Smooth muscle cell (in vitro differentiated cells): Measurements from ENCODE around the gene VAV3. TPM values are rescaled to one million over a fixed set of nuclear protein-coding genes. Genes with fewer than 3 reads are reported as not detected.

Experiments
- DNase-seq: peaks from one replicate; lab custom pipeline; 2025; ENCODE audit not compliant: unreplicated experiment; lab: John Stamatoyannopoulos, UW
- H2AFZ ChIP-seq: fragments of 200-600 bp; sonication (generic); 2 replicates; pipeline ENCODE4 v1.6.0; 2016; ENCODE audit warnings: antibody characterized with exemption, low read depth, mild to moderate bottlenecking
- H3F3A ChIP-seq: fragments of 200-600 bp; sonication (generic); 2 replicates; pipeline ENCODE4 v1.6.0; 2017; ENCODE audit warnings: antibody characterized with exemption, low read depth
- H3K27ac ChIP-seq: fragments of 200-600 bp; sonication (generic); 2 replicates; pipeline ENCODE4 v1.5.1; 2016; ENCODE audit warnings: low read depth, mild to moderate bottlenecking
- H3K27me3 ChIP-seq: fragments of 200-600 bp; sonication (generic); 2 replicates; pipeline ENCODE4 v1.6.1; 2016; ENCODE audit warnings: low read depth, mild to moderate bottlenecking
- H3K36me3 ChIP-seq: fragments of 200-600 bp; sonication (generic); 2 replicates; pipeline ENCODE4 v1.5.1; 2016; ENCODE audit warnings: low read depth
- H3K4me1 ChIP-seq: fragments of 200-600 bp; sonication (generic); 2 replicates; pipeline ENCODE4 v1.5.1; 2016; ENCODE audit warnings: low read depth
- H3K4me2 ChIP-seq: fragments of 200-600 bp; sonication (generic); 2 replicates; pipeline ENCODE4 v1.6.0; 2016; ENCODE audit warnings: mild to moderate bottlenecking
- H3K4me3 ChIP-seq: fragments of 200-600 bp; sonication (generic); 2 replicates; pipeline ENCODE4 v1.5.1; 2016; ENCODE audit warnings: mild to moderate bottlenecking
- H3K79me2 ChIP-seq: fragments of 200-600 bp; sonication (generic); 2 replicates; pipeline ENCODE4 v1.6.0; 2016; ENCODE audit warnings: low read depth, mild to moderate bottlenecking
- H3K9ac ChIP-seq: fragments of 200-600 bp; sonication (generic); 2 replicates; pipeline ENCODE4 v1.6.0; 2016; ENCODE audit warnings: low read depth
- H3K9me3 ChIP-seq: fragments of 200-600 bp; sonication (generic); replicated peaks from 2 replicates; pipeline ENCODE4 v1.5.1; 2016; ENCODE audit warnings: low read depth
- H4K20me1 ChIP-seq: fragments of 200-600 bp; sonication (generic); 2 replicates; pipeline ENCODE4 v1.6.0; 2016; ENCODE audit warnings: low read depth
- CTCF ChIP-seq: fragments of 200-600 bp; sonication (generic); IDR thresholded peaks from 2 replicates; pipeline ENCODE4 v1.5.1; 2017; ENCODE audit warnings: borderline replicate concordance, mild to moderate bottlenecking, antibody characterized with exemption; ENCODE audit not compliant: insufficient read depth, poor library complexity, severe bottlenecking
- WGBS: methylation state at CpG from one replicate; pipeline ENCODE4 v1.1.7; 2016; ENCODE audit warnings: low lambda C conversion rate; 5-methylcytosine and 5-hydroxymethylcytosine counted together
- polyA plus RNA-seq: library from polyadenylated mRNA; unstranded; fragments of >200 nt; fragmentation: Nextera tagmentation; extraction: Ambion mirVana; gene quantifications from 2 replicates; pipeline ENCODE4 v1.2.1, GENCODE V29; 2016
- total RNA-seq: library from RNA; depleted of rRNA; stranded (reverse); fragments of >200 nt; gene quantifications from 2 replicates; pipeline ENCODE4 v1.2.3, GENCODE V29; 2014

Gene VAV3
- total and polyA plus RNA-seq, 2 experiments from 2014 or later = 0.62 to 10.1 TPM

GRCh38 chr1:107954719-107955415 lies 10.1 kb downstream of the VAV3 start:
- no peak overlapping the region for H3K27ac ChIP-seq
- TF ChIP-seq CTCF = no peak
- H3K79me2 ChIP-seq = no peaks in the 10 kb centered on the region
- H3K9ac ChIP-seq = no peak overlapping the region
- H2AFZ ChIP-seq = no peak overlapping the region
- no peaks in the 10 kb centered on the region for H3K4me1 ChIP-seq
- no peaks in the 10 kb centered on the region for H3K36me3 ChIP-seq
- no peaks in the 10 kb centered on the region for H4K20me1 ChIP-seq
- no peaks in the 10 kb centered on the region for H3K9me3 ChIP-seq
- H3K4me3 ChIP-seq = no peak overlapping the region
- WGBS = 94% methylated on average over 6 of the region's 6 CpGs
- DNase-seq = no peak
- peaks cover 12% of the 10 kb centered on the region for H3K27me3 ChIP-seq
- H3F3A ChIP-seq = no peaks in the 10 kb centered on the region
- no peak overlapping the region for H3K4me2 ChIP-seq

DNA sequence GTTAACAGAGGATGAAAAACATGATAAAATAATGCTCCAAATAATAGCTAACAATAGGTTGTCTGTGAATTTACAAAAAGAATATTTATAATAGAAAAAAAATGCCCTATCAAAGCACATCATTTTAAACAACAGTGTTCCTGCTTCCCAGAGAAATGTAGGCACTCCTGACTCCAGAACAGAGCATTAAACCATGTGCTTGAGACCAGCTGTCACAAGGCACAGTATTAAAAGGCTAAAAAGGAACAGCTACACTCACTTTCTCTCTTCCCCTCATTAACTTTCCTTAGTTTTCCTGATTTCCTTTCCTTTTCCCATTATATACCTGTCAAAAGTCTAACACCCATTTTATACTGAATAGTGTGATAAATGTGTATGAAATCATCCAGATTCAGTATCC lies 10.9 kb downstream of the VAV3 start:
- no peaks in the 10 kb centered on the region for H3K9me3 ChIP-seq
- no peak for TF ChIP-seq CTCF
- no peak overlapping the region for H3K27ac ChIP-seq
- no peaks in the 10 kb centered on the region for H4K20me1 ChIP-seq
- H3K4me3 ChIP-seq = no peak overlapping the region
- no peak overlapping the region for H2AFZ ChIP-seq
- no peak overlapping the region for H3K9ac ChIP-seq
- no peaks in the 10 kb centered on the region for H3K36me3 ChIP-seq
- H3F3A ChIP-seq = no peaks in the 10 kb centered on the region
- peaks cover 12% of the 10 kb centered on the region for H3K27me3 ChIP-seq
- H3K79me2 ChIP-seq = no peaks in the 10 kb centered on the region
- no peak for DNase-seq
- H3K4me2 ChIP-seq = no peak overlapping the region
- H3K4me1 ChIP-seq = no peaks in the 10 kb centered on the region

DNA sequence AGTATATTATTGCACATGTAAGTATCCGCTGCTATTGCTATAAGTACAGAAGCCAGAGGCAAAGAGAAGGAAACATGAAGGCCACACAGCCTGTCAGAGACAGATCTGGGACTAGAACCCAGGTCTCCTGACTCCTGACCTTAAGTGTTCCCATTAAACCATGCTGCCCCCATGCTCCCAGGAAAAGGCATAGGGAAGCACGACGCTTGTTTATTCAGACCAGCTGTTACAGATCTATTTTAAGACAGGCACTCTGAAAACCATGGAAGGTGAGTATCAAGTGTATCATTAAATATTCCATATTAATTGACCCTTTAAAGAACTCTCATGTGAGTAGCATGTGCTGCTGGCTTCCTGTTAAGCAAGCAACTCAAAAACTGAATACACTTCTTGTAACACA lies 11.4 kb downstream of the VAV3 start:
- no peak overlapping the region for H3K4me3 ChIP-seq
- no peaks in the 10 kb centered on the region for H3F3A ChIP-seq
- H3K9ac ChIP-seq = no peak overlapping the region
- H3K27me3 ChIP-seq = peaks cover 12% of the 10 kb centered on the region
- no peak for DNase-seq
- H3K4me1 ChIP-seq = no peaks in the 10 kb centered on the region
- no peak overlapping the region for H3K4me2 ChIP-seq
- no peak overlapping the region for H2AFZ ChIP-seq
- no peak for TF ChIP-seq CTCF
- WGBS = 89% methylated on average over 3 of the region's 3 CpGs
- no peaks in the 10 kb centered on the region for H3K36me3 ChIP-seq
- H4K20me1 ChIP-seq = no peaks in the 10 kb centered on the region
- no peak overlapping the region for H3K27ac ChIP-seq
- no peaks in the 10 kb centered on the region for H3K9me3 ChIP-seq
- no peaks in the 10 kb centered on the region for H3K79me2 ChIP-seq

- H4K20me1 ChIP-seq = no peaks in the 10 kb centered on the region
- H3K4me2 ChIP-seq = no peak overlapping the region
- 74% methylated on average over 2 of the region's 2 CpGs for WGBS
Observed at GRCh38 chr1:107952989-107953388, 12.0 kb downstream of the VAV3 start.

More at GRCh38 chr1:107952989-107953388, 12.0 kb downstream of the VAV3 start:
- Histone ChIP-seq H3K36me3 (no peaks in the 10 kb centered on the region), H3K9me3 (no peaks in the 10 kb centered on the region), H3K79me2 (no peaks in the 10 kb centered on the region), H3K27ac (no peak overlapping the region), H3K27me3 (peaks cover 8% of the 10 kb centered on the region), H3K4me1 (no peaks in the 10 kb centered on the region), H3K9ac (no peak overlapping the region), H2AFZ (no peak overlapping the region), H3K4me3 (no peak overlapping the region), H3F3A (no peaks in the 10 kb centered on the region)
- DNase-seq = no peak
- no peak for TF ChIP-seq CTCF
